GM13976 (cell line): ENCODE results near the gene PGS1.

Experiments
- DNase-seq: peaks from one replicate; pipeline ENCODE4 v3.0.0; 2012; ENCODE audit warnings: low spot score
- CTCF ChIP-seq: IDR thresholded peaks from 2 replicates; pipeline ENCODE4 v1.5.1; 2012; ENCODE audit warnings: borderline replicate concordance, mild to moderate bottlenecking; ENCODE audit not compliant: insufficient read depth; ENCODE audit errors: extremely low read depth, missing control alignments, control extremely low read depth
- in situ Hi-C: fragments of 300-500 bp; cut with MboI; formaldehyde crosslinking; loops from one replicate; pipeline ENCODE4 v1.12.0; 2022; ENCODE audit warnings: low sequenced_read_pairs, mixed read lengths, inconsistent platforms; ENCODE audit not compliant: unreplicated experiment

PGS1 gene

GRCh38 chr17:78435330-78436005 is 57.0 kb downstream of the PGS1 start:
- no peak for TF ChIP-seq CTCF
- in situ Hi-C loops: no loop called here
- no peak for DNase-seq

DNA sequence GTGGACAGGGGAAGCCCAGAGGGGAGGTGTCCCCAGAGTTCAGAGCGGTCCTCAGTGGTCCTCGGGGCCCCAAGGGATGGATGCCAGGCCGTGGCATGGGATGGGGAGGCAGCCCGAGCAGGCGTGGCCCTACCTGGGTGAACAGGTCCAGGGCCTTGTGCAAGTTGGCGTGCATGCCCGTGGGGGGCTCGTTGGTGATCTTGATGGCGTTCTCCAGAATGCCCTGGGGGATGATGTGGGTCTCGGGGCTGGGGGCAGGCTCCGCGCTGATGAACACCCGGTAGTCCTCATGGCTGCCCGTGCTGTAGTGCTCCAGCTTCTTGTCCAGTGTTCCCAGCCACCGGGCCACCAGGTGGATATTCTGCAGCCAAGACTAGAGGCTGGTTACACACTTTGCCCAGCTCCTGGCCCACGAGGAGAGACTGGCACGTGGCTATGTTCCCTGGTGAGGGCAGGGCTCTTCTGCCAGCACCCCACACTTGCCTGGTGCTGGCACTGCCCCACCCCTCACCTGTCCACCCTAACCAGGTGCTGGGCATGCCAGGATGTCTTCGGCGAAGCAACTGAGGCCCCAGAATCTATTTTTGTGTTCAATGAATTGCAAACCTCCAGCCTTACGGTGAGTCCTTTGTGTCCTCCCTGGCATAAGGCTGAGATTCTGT is 59.2 kb downstream of the PGS1 start:
- in situ Hi-C loops: no loop called here
- no peak for TF ChIP-seq CTCF
- DNase-seq: no peak

DNA sequence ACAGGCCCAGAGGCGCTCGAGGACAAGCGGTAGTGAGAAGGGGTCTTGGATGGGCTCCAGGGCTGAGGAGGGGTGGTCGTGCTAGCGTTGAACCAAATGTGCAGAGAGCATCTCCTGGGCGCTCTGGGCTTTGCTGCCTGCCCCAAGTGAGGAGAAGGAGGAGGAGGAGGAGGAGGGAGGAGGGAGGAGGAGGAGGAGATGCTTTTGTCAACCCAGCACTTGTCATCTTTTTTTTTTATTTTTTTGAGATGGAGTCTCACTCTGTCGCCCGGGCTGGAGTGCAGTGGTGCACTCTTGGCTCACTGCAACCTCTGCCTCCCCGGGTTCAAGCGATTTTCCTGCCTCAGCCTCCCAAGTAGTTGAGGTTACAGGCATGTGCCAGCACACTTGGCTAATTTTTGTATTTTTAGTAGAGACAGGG is 59.8 kb downstream of the PGS1 start:
- TF ChIP-seq CTCF: no peak
- in situ Hi-C loops: no loop called here
- DNase-seq: no peak

- no peak for DNase-seq
- no peak for TF ChIP-seq CTCF
- in situ Hi-C loops: no loop called here
Measured at GRCh38 chr17:78438694-78439325, 60.4 kb downstream of the PGS1 start.

DNA sequence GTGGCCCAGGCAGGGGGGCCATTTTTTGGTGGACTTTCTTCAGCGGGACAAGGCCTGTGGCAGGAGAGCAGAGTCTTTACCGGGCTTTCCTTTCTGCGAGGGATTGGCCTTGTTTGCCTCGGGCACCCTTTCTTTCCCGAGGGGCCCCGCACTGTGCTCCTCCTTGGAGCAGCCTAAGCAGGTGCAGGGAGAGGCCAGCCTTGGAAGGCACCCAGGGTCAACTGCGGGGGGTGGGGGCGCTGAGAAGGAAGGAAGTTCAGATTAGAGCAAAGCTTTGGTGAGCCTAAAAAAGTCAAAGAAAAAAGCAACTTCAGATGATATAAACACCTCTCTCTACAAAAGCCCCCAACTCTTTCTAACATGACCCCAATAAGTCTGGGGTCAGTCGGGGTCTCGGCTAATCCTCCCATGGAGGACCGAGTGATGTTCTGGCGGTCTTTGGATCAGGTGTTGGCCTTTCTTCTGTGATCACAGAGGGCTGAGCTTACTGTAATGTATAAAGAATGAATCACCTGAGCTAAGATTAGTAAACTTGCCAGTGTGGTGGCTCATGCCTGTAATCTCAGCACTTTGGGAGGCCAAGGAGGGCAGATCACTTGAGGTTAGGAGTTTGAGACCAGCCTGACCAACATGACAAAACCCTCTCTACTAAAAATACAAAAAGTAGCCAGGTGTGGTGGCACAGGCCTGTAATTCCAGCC is 63.0 kb downstream of the PGS1 start:
- in situ Hi-C loops: no loop called here
- TF ChIP-seq CTCF: no peak
- DNase-seq: no peak

DNA sequence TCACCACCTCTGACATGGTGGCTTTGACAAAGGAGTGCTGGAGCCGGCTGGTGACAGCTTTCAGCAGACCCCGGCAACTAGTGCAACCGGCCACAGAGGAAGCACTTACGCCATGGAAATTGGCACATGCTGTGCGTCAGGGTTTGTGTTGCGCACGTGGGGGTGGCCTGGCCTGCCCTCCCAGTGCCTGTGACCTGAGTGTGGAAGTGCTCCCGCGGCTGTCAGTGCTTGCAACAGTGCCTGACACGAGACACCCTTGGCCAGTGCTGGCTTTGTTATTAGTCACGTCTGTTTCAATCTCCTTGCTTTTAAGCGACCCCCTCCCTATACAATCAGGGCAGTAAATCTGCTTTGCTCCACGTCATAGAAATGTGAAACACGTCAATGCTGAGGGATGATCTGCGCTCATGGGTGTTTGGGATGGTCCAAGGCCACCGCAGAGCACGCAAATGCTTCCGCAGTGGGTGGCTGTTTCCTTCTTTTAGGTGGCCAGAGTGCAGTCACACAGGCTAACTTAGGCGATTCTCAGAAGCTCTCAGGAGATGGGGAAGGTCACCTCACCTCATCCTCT is 64.3 kb downstream of the PGS1 start:
- TF ChIP-seq CTCF: no peak
- in situ Hi-C loops: no loop called here
- no peak for DNase-seq
